NCI-H187 treated with DMSO at 0.1 percent for 48 hours (cell line): ENCODE data around the gene YRDC.
A peak's percentile ranks its signal among the peaks of the same experiment; 100 is the strongest.
"Not testable (repeated sequence)": the region's sequence is repeated elsewhere in the genome, so short reads cannot be mapped to it uniquely, and the experiment has no call there.

Experiments
- DNase-seq: peaks from one replicate; lab custom pipeline; 2025; lab: John Stamatoyannopoulos, UW

Gene YRDC

GRCh38 chr1:37821481-37821880, 13.5 kb upstream of the YRDC start:
- no peak for DNase-seq

DNA sequence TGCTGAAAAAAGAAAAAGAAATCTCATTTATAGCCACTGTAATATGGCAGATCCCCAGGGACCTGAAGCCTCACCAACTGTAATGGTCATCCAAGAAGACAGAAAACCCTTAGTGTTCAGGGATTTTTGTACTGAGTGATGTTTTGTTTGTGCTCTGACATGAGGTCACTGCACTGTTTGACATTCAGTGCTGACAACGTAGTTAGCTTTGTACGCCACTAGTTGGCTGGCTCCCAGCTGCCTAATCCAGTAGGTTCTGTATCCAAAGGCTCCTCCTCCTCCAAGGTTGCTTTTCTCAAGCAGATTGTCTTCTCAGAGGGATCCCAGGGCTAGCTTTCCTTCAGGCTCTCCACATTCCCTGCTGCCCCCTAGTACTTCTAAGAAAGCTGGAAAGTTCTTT, 9.5 kb upstream of the YRDC start:
- DNase-seq, result no peak

DNA sequence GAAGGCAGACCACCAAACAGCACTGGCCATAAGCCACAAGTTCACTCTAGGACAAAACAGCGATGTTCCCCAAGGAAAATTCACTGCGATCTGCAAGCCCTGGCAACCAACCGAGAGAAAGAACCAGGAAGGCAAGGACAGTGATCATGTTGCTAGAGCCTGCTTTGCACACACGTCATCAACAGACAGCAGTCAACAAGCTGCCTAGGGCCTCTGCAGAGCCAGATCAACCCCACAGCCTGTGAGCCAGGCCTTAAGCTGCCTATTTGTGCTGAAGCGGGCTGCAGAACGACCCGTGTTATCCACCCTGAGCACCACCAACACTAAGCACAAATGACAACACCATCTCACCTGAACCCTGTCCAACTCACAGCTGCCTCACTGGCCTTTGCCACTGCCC, 6.2 kb upstream of the YRDC start:
- DNase-seq, result no peak

GRCh38 chr1:37813529-37814145, 5.6 kb upstream of the YRDC start:
- no peak for DNase-seq

DNA sequence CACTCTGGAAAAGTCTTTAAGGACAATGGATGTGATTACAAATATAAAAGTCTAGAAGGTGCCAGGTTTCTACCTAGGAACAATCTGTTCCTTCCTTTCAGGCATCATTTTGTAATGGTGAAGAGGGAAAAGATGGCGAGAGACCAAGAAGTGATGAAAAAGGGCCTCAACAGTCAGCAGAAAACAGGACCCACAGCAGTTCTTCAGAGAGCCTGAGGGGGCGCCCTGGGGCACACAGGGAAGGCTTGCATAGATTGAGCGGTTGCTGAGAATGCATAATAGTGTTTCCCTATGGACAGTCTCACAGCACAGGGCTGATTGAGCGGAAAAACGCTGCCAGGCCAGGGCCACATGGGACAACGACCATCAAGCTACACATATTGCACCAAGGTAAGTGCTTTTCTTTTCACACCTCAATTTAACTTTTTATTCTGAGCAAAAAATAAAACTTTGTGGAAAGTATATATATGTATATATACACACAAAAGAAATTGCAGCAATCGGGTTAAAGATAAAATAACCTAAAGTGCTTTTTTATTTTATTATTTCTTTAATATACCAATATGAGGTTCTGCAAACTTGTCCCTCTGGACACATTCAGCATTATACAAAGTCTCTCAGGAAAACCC, 3.1 kb upstream of the YRDC start:
- peak; percentile 27 for DNase-seq

DNA sequence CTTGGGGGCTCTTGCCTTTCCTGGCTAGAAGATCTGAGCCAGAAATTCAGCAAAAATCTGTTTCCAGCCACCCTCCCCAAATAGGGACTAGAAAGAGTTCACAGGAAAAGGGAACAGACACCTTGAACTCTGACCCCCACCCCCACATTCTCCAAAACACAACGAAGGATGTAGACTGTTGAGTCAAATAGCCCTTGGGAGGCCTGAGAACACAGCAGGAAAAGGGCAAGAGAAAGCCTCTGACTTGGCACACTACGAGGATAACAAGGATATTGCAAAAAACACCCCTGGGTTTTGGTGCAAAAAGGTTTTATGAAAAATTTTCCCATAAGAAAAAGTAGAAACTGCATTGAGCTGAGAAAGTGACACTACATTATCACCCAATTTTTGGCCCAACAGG, 1.9 kb upstream of the YRDC start:
- no peak for DNase-seq

GRCh38 chr1:37808369-37809319, 636 bp upstream of the YRDC start:
- no peak for DNase-seq

DNA sequence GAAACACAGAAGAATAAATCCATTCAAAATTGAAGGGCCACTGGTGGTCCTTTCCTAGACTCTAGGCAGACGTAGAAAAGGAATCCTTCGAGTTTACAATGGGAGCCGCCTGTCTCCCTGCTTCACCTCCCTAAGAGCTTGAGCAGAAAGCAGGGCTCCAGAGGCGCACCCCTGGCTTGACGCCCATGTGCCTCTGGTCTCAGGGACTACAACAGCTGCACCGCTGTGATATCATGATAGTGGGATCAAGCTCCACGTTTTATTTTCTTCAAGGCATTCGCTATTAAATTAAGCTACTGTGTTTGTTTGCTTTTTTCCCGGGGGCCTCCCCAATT, 821 bp downstream of the YRDC start:
- DNase-seq, result no peak

DNA sequence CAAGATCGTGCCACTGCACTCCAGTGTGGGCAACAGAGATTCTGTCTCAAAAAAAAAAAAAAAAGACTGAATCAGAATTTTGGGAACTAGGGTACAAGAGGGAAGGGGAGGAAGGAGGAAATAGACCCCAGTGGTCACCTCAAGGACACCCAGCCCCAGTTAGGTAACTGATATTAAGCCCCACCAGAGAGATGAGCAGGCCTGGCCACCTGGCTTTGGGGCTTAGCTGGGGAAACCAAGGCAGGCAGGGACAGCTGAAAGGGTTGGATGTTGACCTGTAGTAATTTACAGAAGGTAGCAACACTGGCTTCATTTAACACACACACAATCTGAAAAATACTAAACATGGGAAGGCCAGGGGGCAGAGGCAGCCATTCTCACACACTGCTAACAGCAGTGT, 5.6 kb downstream of the YRDC start:
- DNase-seq, result no peak

DNA sequence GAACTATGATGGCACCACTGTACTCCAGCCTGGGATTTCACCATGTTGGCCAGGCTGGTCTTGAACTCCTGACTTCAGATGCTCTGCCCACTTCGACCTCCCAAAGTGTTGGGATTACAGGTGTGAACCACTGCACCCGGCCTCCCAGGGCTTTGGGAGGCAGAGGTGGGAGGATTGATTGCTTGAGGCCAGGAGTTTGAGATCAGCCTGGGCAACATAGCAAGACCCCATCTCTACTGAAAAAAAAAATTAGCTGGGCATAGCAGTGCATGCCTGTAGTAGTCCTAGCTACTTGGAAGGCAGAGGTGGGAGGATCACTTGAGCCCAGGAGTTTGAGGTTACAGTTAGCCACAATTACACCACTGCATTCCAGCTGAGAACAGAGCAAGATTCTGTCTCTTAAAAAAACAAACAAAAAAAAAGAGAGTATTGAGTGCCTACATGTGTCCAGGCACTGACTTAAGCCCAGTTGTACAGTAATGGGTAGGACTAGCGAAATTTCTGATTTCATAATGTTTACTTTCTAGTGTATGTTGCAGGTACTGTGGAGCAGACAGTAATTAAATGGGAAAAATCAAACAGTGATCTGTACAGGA, 10.2 kb downstream of the YRDC start:
- no peak for DNase-seq

DNA sequence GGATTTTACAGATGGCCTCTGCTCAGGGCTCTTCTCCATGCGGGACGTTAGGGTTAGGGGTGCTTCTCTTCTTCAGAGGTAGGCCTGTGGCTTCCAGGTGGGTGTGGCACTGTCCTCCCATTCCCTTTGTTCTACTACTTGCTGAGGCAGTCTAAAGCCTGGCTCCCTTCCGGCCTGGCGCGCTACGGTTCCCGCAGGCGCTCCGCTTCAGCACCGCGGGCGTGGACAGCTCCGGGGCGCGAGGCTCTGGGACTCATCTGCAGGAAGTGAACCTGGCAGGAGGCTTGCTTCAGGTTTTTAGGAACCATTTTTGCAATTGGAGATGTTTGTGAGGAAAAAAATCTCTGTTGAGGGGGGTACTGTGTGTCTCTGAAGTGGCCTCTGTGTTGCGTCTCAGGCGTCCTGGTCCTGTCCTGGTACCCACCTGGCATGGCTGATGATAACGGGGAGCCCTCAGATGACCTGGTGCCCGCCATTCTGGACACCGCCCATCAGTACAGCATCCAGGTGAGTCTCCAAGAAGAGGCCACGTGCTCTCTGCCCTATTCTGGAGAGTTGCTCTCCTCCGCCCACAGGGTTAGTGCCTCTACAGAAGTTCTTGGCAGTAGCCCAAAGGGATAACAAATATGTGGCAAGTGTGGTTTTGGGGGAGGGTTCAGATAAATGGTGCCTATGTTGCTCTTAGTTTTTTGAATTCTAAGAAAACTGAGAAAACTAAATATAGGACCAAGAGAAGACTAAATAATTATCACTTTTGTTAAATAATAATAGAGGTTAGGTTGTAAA, 12.5 kb downstream of the YRDC start:
- DNase-seq, result no peak

DNA sequence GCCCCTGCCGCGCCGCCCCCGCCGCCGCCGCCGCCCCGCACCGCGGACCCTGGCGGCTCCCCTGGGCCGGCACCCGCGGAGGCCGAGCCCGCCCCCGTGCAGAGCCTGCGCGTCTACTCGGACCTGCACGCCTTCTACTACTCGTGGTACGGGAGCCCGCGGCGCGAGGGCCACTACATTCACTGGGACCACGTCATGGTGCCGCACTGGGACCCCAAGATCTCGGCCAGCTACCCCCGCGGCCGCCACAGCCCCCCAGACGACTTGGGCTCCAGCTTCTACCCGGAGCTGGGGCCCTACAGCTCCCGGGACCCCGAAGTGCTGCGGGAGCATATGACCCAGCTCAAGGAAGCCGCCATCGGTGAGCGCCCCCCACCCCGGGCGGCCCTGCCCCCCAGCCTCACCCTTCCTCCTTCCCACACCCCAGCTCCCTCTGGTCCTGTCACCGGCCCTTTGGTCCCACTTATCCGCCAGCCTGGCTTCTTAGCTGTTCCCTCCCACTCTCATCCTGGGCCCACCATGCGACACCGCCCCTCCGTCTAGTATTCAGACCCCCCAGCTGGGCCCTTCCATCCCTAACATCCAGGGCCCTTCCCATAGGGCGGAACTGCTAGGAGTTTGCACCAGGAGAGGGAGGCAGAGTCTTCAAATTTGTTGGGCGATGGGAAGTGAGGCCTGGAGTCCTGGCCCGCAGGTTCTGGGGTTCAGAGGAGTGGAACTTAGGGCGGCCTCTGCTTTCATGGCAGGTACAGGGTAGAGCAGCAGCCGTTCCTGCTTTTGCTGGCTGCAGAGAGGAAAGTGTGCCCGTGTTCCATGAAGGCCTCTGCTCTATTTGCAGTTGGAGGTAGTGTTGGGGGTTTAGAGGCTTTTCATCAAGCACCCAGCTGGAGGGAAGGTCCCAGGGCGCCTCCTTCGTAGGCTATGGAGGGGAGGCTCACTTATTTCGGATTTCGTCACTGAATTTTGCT, 13.4 kb downstream of the YRDC start:
- DNase-seq, result no peak

- no peak for DNase-seq
Observed at GRCh38 chr1:37793773-37794371, 14.1 kb downstream of the YRDC start, which contains the start of gene MANEAL. MANEAL (plus strand) TSS chr1:37793847; CDS start chr1:37794183, 336 bp downstream.

- no peak for DNase-seq
Observed at GRCh38 chr1:37792943-37793686, 14.9 kb downstream of the YRDC start.

- no peak for DNase-seq
Observed at GRCh38 chr1:37782491-37782890, 25.5 kb downstream of the YRDC start.

DNA sequence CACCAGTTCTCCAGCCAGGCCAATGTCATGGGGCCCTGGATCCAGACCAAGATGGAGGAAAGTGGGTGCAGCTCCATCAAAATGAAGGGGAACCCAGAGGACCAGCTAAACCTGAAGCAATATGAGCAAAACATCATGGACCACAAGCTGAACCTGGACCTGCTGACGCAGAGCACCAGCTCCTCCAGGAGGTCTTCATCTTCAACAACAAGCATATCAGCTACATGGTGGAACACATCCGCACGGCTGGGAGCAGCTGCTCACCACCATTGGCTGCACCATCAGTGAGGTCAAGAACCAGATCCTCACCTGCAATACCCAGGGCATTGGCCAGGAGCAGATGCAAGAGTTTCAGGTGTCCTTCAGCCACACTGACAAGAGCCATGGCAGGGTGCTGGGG, 29.4 kb downstream of the YRDC start:
- DNase-seq, result no peak

GRCh38 chr1:37776946-37777516, 31.0 kb downstream of the YRDC start:
- DNase-seq, result no peak

- not testable (repeated sequence) for DNase-seq
Observed at GRCh38 chr1:37771440-37771839, 36.6 kb downstream of the YRDC start.

DNA sequence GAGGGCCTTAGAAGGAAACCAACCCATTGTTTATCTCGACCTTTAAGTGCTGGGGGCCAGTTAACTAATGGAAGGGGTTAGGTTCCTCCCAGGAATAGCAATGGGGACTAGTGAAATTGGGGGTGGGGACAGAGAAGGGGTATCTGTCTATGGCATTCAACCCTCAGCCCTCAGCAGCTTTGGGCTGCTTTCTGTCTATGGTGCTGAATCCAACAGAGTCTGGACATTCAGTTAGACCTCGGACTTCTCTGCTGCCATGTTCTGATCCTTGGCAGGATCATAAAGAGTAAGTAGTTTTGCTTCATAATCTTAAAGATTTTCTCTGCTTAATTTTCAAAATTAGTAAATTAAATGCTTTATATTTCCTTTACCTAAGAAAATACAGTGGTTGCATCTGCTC, 40.5 kb downstream of the YRDC start:
- no peak for DNase-seq
